Duodenal mucosa (tissue), 2 donors: Measurements from ENCODE around the gene MNS1.
"Not testable (repeated sequence)": the region's sequence is repeated elsewhere in the genome, so short reads cannot be mapped to it uniquely, and the experiment has no call there.

Experiments
- H3K27ac ChIP-seq: one replicate; pipeline ENCODE4 v1.7.0; 2013; ENCODE audit warnings: low read depth, low read length
- H3K27me3 ChIP-seq, 2 donors: one replicate each; pipeline ENCODE4 v1.7.0; 2013; ENCODE audit warnings: low read length in 2 of 2, control low read depth in 1 of 2; ENCODE audit not compliant: insufficient read depth in 2 of 2, control insufficient read depth in 1 of 2
- H3K36me3 ChIP-seq, 2 donors: one replicate each; pipeline ENCODE4 v1.7.0; 2013; ENCODE audit warnings: low read length in 2 of 2, control low read depth in 1 of 2; ENCODE audit not compliant: insufficient read depth in 2 of 2, control insufficient read depth in 1 of 2
- H3K4me1 ChIP-seq, 2 donors: one replicate each; pipeline ENCODE4 v1.7.0; 2013; ENCODE audit warnings: low read length in 2 of 2, control low read depth in 1 of 2; ENCODE audit not compliant: insufficient read depth in 2 of 2, control insufficient read depth in 1 of 2
- H3K4me3 ChIP-seq, 2 donors: one replicate each; pipeline ENCODE4 v1.7.0; 2013; ENCODE audit warnings: low read length in 2 of 2, low read depth in 1 of 2
- H3K9ac ChIP-seq, 2 donors: one replicate each; pipeline ENCODE4 v1.7.0; 2013; ENCODE audit warnings: low read length in 2 of 2, low read depth in 1 of 2
- H3K9me3 ChIP-seq, 2 donors: one replicate each; pipeline ENCODE4 v1.7.0; 2013; ENCODE audit warnings: low read length in 2 of 2, control low read depth in 1 of 2; ENCODE audit not compliant: control insufficient read depth in 1 of 2

Gene MNS1

DNA sequence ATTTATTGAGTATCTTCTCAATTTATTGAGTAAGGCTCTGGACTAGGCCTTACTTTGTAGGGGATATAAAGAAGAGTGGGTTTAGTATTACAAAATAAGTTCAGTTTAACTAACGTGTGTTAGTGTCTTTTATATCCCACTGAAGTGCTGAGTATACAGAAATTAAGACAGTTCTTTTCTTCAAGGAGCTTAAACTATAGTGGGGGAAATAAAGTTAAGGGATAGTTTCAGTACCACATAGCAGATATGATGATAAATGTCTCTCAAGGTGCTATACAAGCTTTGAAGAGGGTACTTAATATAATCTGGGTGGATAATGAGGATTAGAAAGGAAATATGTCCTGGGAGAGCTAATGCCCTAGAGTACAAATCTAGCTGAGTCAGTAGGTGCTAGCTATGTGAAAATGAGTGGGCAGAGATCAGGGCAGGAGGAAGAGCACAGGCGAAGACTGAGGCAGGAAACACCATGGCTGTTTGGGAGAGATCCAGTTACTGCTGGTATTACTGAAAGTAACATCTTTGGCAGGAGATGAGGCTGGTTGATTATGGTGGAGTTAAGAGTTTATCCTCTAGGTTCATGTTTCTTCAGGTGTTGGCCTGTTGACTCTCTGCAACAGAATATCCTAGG is 53.7 kb downstream of the MNS1 start:
- no peak overlapping the region for H3K9ac ChIP-seq
- no peaks in the 10 kb centered on the region for H3K36me3 ChIP-seq
- H3K27ac ChIP-seq: no peak overlapping the region
- H3K9me3 ChIP-seq: no peaks in the 10 kb centered on the region
- peaks cover 0 to 5% of the 10 kb centered on the region in 2 donors for H3K4me1 ChIP-seq
- no peaks in the 10 kb centered on the region for H3K27me3 ChIP-seq
- H3K4me3 ChIP-seq: no peak overlapping the region

DNA sequence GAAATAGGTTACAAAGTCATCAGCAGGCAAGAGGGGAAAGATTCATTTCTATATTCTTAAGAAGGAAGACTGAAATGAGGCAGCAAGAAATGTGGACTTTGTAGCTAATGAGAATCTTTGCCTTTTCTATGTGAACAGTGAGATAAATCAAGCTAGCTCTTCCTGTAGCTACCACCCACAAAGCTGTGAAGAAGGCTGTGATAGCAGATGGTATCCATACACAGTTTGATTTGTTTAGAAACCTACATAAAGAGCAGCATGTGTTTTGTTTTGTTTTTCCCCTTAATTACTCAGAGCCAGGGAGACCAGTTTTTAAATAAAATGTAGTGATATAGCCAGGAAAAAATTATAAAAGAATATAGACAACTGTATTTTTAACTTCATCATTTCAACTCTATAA is 54.2 kb downstream of the MNS1 start:
- no peaks in the 10 kb centered on the region for H3K27me3 ChIP-seq
- no peak overlapping the region for H3K9ac ChIP-seq
- no peak overlapping the region for H3K27ac ChIP-seq
- H3K4me3 ChIP-seq: no peak overlapping the region
- H3K36me3 ChIP-seq: no peaks in the 10 kb centered on the region
- peaks cover 0 to 5% of the 10 kb centered on the region in 2 donors for H3K4me1 ChIP-seq
- H3K9me3 ChIP-seq: no peaks in the 10 kb centered on the region

DNA sequence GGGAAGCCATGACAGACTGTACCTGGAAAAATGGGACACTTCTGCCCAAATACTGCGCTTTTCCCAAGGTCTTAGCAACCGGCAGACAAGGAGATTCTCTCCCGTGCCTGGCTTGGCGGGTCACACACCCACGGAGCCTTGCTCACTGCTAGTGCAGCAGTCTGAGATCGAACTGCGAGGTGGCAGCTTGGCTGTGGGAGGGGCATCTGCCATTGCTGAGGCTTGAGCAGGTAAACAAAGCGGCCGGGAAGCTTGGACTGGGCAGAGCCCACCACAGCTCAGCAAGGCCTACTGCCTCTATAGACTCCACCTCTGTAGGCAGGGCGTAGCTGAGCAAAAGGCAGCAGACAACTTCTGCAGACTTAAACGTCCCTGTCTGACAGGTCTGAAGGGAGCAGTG is 65.7 kb downstream of the MNS1 start:
- H3K27me3 ChIP-seq, H3K27ac ChIP-seq, H3K4me3 ChIP-seq: not testable (repeated sequence)

DNA sequence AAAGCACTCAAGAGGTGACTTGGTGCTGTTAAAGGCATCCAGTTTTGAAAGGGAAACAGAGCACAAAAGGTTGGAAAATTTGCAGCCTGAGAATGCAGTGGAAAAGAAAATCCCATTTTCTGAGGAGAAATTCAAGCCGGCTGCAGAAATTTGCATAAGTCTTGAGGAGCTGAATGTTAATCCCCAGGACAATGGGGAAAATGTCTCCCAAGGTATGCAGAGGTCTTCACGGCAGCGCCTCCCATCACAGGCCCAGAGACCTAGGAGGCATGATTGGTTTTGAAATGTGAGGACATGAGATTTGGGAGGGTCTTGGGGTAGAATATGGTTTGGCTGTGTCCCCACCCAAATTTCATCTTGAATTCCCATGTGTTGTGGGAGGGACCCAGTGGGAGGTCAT is 67.6 kb downstream of the MNS1 start:
- H3K4me1 ChIP-seq: peaks cover 6 to 12% of the 10 kb centered on the region in 2 donors
- not testable (repeated sequence) for H3K27me3 ChIP-seq, H3K9me3 ChIP-seq, H3K9ac ChIP-seq, H3K4me3 ChIP-seq, H3K36me3 ChIP-seq, H3K27ac ChIP-seq

More for the DNA sequence above, 65.7 kb downstream of the MNS1 start:
- H3K9me3 ChIP-seq, H3K9ac ChIP-seq, H3K4me1 ChIP-seq, H3K36me3 ChIP-seq: not testable (repeated sequence)

DNA sequence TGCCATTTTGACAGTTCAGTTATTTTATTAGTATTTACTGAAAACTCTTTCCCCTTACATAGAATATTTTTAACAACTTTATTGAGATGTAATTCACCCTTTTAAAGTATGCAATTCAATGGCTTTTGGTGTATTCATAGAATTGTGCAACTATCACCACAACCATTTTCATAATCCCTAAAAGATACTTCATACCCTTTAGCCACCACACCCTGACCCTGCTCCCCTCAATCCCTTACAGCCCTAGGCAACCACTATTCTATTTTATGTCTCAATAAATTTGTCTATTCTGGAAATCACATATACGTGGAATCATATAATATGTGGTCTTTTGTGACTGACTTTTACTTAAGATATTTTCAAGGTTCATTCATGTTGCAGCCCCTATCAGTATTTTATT is 70.0 kb downstream of the MNS1 start:
- no peak overlapping the region for H3K9ac ChIP-seq
- H3K4me1 ChIP-seq: peaks cover 6 to 12% of the 10 kb centered on the region in 2 donors
- no peaks in the 10 kb centered on the region for H3K27me3 ChIP-seq
- no peak overlapping the region for H3K27ac ChIP-seq
- no peaks in the 10 kb centered on the region for H3K36me3 ChIP-seq
- no peak overlapping the region for H3K4me3 ChIP-seq
- H3K9me3 ChIP-seq: no peaks in the 10 kb centered on the region

DNA sequence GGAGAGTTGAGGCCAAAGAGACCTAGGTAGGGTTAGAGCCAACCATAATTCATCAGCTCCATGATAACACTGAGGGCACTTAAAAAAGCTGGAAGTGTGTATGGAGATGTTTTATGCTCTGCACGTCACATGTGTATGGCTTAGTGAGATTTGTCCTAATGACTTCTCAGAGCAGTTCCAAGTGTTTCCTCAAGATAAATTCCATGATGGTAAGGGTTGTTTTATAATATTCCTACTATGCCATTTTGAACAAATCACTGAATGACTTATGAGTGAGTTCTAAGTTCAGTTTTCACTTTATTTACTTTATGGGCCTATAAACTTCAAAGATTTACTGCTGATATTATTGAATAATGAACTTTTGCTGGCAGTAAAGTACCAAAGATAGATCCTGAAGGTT is 71.7 kb downstream of the MNS1 start:
- Histone ChIP-seq H3K9ac (no peak overlapping the region), H3K36me3 (no peaks in the 10 kb centered on the region), H3K27ac (no peak overlapping the region), H3K4me3 (no peak overlapping the region), H3K27me3 (no peaks in the 10 kb centered on the region), H3K4me1 (peaks cover 6 to 12% of the 10 kb centered on the region in 2 donors), H3K9me3 (no peaks in the 10 kb centered on the region)

DNA sequence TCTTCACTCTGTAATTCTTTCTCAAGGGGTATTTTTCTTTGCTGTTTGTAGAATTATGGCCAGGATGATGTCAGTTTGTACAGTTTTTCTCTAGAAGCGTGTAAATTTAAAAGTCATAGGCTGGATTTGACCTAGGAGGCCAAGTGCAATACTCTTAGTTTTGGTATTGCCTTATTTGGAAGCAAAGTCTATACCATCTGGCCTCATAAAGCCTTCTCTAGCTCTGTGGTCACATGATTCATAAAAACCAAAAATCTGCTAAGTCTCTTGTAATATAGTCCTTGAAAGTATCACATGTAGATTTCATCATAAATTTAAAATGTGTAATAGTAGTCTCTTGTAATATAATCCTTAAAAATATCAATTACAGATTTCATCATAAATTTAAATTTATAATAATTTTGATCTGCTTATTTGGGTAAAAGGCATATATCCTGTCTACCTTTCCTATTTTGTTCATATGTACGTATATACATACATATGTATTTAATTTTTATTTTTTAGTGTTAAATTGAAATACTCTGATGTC is 74.1 kb downstream of the MNS1 start:
- no peaks in the 10 kb centered on the region for H3K27me3 ChIP-seq
- H3K9me3 ChIP-seq: no peaks in the 10 kb centered on the region
- H3K4me3 ChIP-seq: no peak overlapping the region
- H3K27ac ChIP-seq: no peak overlapping the region
- no peaks in the 10 kb centered on the region for H3K36me3 ChIP-seq
- no peak overlapping the region for H3K9ac ChIP-seq
- peaks cover 6 to 12% of the 10 kb centered on the region in 2 donors for H3K4me1 ChIP-seq

DNA sequence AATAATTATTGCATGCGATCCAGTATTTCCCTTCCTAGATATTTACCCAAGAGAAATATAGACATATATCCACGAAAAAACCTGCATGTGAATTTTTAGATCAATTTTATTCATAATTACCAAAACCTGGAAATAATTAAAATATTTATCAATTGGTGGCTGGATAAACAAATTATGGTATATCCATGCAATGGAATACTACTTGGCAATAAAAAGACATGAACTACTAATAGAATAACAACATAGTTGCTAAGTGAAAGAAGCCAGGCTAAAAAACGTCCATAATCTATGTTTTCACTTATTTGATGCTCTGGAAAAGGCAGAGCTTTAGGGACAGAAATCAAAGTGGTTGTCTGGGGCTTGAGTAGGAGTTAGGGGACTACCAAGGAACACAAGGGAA is 79.0 kb downstream of the MNS1 start:
- Histone ChIP-seq H3K4me1 (no peaks in the 10 kb centered on the region), H3K36me3 (peaks cover 0 to 4% of the 10 kb centered on the region in 2 donors), H3K27ac (no peak overlapping the region), H3K27me3 (no peaks in the 10 kb centered on the region), H3K9ac (no peak overlapping the region), H3K4me3 (no peak overlapping the region), H3K9me3 (no peaks in the 10 kb centered on the region)

DNA sequence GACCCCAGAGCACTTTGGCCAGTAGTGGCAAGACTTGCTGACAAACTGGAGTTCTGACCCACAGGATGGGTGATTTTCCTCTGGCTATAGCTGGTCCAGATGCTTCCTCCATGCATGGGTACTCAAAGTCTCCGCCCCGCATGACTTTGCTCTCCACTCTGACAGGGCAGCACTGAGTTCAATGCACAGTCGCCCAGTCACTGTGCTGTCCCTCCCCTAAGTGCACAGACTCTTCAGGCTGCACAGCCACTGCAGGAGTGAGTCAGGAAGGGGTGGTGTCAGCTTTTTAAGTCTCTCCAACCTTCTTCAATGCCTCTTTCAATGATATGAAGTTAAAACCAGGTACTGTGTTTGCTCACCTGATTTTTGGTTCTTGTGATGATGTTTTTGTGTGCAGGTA is 81.9 kb downstream of the MNS1 start:
- Histone ChIP-seq H3K27ac (no peak overlapping the region), H3K36me3 (peaks cover 0 to 4% of the 10 kb centered on the region in 2 donors), H3K27me3 (no peaks in the 10 kb centered on the region), H3K4me1 (no peaks in the 10 kb centered on the region), H3K9ac (no peak overlapping the region), H3K9me3 (no peaks in the 10 kb centered on the region), H3K4me3 (no peak overlapping the region)
